Activated CD8-positive, alpha-beta memory T cell treated with anti-CD3 and anti-CD28 coated beads, Interleukin-2, amount 50 U/mL, for 4 hours (primary cell): Measurements from ENCODE around the gene CCHCR1.
"Not testable (repeated sequence)": the region's sequence is repeated elsewhere in the genome, so short reads cannot be mapped to it uniquely, and the experiment has no call there.

ENCODE experiments used
- DNase-seq: peaks from one replicate; pipeline ENCODE4 v3.0.0-alpha.2; 2020

CCHCR1 gene

GRCh38 chr6:31157513-31158139 is at the start of gene CCHCR1:
Gene CCHCR1 (minus strand): TSS chr6:31157802. CDS start chr6:31157600, 202 bp downstream.
- DNase-seq, result no peak

- no peak for DNase-seq
Observed at GRCh38 chr6:31205638-31206037, 48.0 kb upstream of the CCHCR1 start.

DNA sequence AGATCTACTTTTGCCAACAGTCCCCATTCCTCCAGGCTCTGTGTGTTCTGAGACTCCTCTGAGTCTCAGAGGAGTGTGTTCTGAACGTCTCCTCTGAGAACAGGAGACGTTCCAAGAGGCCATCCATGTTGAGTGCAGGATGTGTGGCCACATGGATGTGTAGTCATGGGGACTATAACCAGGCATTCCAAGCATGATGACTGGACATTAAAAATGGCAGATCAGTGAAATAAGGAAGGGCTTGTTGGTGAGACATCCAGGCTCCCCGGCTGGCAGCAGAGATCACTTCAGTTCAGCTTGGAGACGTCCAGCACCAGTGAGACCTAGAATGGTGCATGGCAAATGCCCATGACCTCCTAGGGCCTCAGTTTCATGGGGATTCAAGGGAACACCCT is 47.1 kb upstream of the CCHCR1 start:
- no peak for DNase-seq

GRCh38 chr6:31203345-31203979 is 45.9 kb upstream of the CCHCR1 start:
- DNase-seq, result peak; percentile 51

GRCh38 chr6:31202259-31203166 is 44.9 kb upstream of the CCHCR1 start:
- no peak for DNase-seq

- not testable (repeated sequence) for DNase-seq
Observed at GRCh38 chr6:31199105-31199452, 41.5 kb upstream of the CCHCR1 start.

- DNase-seq, result peak; percentile 90
Observed at GRCh38 chr6:31197559-31198305, 40.1 kb upstream of the CCHCR1 start.

DNA sequence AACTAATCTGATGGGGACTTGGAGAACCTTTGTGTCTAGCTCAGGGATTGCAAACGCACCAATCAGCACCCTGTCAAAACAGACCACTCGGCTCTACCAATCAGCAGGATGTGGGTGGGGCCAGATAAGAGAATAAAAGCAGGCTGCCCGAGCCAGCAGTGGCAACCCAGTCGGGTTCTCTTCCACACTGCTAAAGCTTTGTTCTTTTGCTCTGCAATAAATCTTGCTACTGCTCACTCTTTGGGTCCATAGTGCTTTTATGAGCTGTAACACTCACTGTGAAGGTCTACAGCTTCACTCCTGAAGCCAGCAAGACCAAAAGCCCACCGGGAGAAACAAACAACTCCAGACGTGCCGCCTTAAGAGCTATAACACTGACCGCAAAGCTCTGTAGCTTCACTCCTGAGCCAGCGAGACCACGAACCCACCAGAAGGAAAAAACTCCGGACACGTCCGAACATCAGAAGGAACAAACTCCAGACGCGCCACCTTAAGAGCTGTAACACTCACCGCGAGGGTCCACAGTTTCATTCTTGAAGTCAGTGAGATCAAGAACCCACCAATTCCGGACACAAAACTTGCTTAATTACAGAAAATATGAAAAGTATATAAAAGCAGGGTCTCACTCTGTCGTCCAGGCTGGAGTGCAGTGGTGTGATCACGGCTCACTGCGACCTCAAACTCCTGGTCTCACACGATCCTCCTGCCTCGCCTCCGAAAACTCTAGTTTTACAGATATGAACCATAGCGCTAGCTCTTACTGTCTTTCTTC is 38.8 kb upstream of the CCHCR1 start:
- not testable (repeated sequence) for DNase-seq

DNA sequence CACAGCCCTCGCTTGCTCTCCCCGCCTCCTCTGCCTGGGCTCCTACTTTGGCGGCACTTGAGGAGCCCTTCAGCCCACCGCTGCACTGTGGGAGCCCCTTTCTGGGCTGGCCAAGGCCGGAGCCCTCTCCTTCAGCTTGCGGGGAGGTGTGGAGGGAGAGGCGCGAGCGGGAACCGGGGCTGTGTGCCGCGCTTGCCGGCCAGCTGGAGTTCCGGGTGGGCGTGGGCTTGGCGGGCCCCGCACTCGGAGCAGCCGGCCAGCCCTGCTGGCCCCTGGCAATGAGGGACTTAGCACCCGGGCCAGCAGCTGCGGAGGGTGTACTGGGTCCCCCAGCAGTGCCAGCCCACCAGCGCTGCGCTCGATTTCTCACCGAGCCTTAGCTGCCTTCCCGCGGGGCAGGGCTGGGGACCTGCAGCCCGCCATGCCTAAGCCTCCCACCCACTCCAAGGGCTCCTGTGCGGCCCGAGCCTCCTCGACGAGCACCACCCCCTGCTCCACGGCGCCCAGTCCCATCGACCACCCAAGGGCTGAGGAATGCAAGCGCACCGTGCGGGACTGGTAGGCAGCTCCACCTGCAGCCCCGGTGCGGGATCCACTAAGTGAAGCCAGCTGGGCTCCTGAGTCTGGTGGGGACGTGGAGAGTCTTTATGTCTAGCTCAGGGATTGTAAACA is 37.8 kb upstream of the CCHCR1 start:
- DNase-seq, result not testable (repeated sequence)

DNA sequence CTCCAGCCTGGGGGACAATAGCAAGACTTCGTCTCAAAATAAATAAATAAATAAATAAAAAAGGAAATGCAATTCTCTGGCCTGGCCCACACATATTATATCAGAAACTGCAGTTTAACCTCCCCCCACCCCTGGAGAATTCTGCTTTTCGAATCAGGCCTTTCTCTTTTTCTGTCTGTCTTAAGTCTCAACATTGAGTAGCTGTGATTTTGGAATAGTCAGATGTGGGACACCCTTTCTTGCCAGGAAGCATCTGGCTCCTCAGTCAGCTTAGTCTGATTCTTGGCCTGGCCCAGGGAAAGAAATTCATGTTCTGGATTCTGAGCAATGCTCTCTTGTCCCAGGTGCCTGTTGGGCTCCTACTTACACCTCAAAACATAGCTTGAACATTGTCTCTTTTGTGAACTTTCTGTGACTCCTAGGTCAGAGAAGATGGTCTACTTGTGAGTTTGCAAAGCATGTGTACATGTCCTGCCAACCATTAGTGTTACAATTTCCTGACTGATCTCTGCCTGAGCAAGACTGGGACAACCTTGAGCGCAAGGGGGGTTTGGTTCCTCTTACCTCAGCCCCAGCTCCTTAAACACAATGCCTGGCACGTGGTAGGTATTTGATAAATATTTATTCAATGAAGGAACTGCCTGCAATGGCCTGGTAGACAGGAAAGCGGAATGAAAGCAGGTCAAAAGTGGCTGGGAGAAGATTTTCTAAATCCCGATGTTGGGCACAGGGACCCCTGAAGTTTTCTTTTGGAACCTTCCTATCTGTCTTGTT is 36.6 kb upstream of the CCHCR1 start:
- DNase-seq, result no peak

- no peak for DNase-seq
Observed at GRCh38 chr6:31193206-31193605, 35.6 kb upstream of the CCHCR1 start.

- DNase-seq, result peak; percentile 52
Observed at GRCh38 chr6:31192431-31193105, 35.0 kb upstream of the CCHCR1 start.

DNA sequence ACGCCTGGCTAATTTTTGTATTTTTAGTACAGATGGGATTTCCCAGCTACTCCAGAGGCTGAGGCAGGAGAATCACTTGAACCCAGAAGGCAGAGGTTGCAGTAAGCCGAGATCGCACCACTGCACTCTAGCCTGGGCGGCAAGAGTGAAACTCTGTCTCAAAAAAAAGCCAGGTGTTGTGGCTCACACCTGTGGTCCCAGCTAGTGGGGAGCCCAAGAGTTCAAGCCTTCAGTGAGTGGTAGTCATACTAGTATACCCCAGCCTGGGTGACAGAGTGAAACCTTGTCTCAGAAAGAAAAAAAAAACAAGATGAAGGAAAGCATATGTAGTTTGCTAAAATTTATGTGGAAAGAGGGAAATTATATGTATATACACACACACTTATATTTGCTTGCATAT is 32.9 kb upstream of the CCHCR1 start:
- no peak for DNase-seq

GRCh38 chr6:31189223-31189622 is 31.6 kb upstream of the CCHCR1 start:
- not testable (repeated sequence) for DNase-seq

DNA sequence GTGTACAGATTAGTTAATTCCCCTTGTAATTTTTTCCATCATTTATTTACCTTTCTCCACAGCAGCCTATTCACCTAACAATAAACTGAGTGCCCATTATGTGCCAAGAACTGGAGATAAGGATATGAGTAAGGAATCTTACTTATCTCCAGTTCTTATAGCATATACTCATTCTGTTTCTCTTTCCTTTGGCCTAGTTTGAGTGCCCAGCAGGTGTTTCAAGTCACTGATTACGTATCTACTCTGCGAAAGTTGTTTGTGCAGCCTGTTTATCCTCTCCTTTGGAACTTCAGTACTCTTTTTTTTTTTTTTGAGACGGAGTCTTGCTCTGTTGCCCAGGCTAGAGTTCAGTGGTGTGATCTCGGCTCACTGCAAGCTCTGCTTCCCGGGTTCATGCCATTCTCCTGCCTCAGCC is 30.2 kb upstream of the CCHCR1 start:
- no peak for DNase-seq

DNA sequence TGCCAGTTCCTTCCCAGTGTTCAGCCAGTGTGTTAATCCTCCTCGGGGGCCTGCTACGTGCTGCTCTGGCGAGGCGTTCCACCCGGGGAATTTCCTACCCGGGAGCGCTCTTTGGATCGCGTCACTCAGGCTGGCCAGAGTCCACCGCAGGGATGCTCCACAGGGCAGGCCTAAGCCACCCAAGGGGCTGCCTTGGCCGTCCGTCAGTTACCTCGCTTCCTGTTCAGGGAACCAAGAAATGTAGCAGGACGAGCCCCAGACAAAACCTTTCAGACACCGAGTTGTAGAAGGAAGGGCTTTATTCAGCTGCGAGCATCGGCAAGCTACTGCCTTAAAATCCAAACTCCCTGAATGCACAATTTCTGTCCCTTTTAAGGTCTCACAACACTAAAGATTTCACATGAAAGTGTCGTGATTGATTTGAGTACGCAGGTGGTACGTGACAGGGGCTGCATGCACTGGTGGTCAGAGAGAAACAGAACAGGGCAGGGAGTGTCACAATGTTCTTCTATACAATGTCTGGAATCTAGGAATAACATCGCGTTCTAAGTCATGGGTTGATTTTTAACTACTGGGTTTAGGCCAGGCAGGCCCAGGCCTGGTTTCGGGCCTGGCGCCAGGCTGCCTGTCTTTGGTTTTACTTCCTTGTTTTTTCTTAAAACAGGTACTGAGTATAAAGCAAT is 28.6 kb upstream of the CCHCR1 start:
- no peak for DNase-seq

- DNase-seq, result not testable (repeated sequence)
Observed at GRCh38 chr6:31185695-31186051, 28.1 kb upstream of the CCHCR1 start.

DNA sequence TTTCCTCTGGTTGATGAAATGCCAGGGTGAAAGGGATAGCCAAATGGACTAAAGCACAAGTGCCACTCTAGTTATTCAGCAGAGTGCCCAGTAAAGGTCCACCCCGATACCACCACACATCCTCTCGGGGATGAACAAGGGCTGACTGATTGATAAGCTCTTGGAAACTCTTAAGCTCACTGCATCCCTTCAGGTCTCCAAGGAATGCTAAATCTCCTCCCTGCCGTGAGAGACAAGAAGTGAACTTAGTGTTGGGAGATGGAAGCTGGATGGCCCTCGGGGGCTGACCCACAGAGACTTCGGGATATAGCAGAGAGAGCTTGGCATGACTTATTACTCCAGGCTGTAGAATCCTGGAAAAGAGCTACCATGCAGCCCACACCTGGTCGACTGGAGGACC is 26.3 kb upstream of the CCHCR1 start:
- not testable (repeated sequence) for DNase-seq

GRCh38 chr6:31183287-31183686 is 25.7 kb upstream of the CCHCR1 start:
- DNase-seq, result not testable (repeated sequence)

DNA sequence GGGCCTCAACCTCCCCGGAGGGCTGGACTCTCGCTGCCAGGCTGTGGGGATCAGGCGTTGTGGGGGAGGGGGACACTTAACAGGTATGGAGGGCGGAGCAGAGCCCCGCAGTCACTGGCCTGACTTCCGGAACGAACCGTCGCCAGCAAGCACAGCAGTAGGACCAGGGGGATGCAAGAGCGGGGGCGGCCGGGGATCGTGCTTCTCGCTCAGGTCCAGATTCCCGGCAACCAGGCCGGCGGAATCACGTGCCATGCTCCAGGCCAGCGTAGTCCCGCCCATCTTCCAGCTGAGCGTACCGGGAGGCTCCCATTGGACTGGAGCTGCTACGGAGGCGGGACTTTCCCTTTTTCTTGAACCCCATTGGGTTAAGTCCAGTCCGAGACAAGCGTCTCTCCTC is 22.9 kb upstream of the CCHCR1 start:
- DNase-seq, result peak; percentile 47
